CD14-positive monocyte (primary cell): ENCODE measurements around the gene BCL2L11. TPM values are rescaled to one million over a fixed set of nuclear protein-coding genes. Genes with fewer than 3 reads are reported as not detected.

ENCODE experiments used
- DNase-seq, 3 donors: peaks; one replicate each; pipeline ENCODE4 v3.0.0-alpha.2; 2011 to 2022
- H2AFZ ChIP-seq: 2 replicates; pipeline ENCODE4 v1.6.0; 2012; ENCODE audit warnings: mild to moderate bottlenecking, low read depth, low read length, inconsistent platforms; ENCODE audit not compliant: insufficient read depth, poor library complexity, severe bottlenecking
- H3K27ac ChIP-seq, 2 donors: 1 replicate in 1 of 2; 2 replicates in 1 of 2; pipeline ENCODE4 v1.5.1; 2012 to 2013; ENCODE audit warnings: low read length in 2 of 2, control low read depth in 1 of 2, inconsistent platforms in 1 of 2, low read depth in 1 of 2, mild to moderate bottlenecking in 1 of 2
- H3K27me3 ChIP-seq, 2 donors: one replicate each; pipeline versions ENCODE4 v1.6.0 to v1.6.1; 2011 to 2013; ENCODE audit warnings: low read length in 2 of 2; ENCODE audit not compliant: control insufficient read depth in 2 of 2, insufficient read depth in 2 of 2
- H3K36me3 ChIP-seq, 2 donors: replicated peaks in 1 of 2; 1 replicate in 1 of 2; 2 replicates in 1 of 2; pipeline versions ENCODE4 v1.5.1 to v1.6.1; 2012 to 2013; ENCODE audit warnings: low read length in 2 of 2, control low read depth in 1 of 2, inconsistent platforms in 1 of 2, mild to moderate bottlenecking in 1 of 2; ENCODE audit not compliant: insufficient read depth in 2 of 2, control insufficient read depth in 1 of 2
- H3K4me1 ChIP-seq, 2 donors: 1 replicate in 1 of 2; 2 replicates in 1 of 2; pipeline versions ENCODE4 v1.5.1 to v1.6.1; 2012 to 2013; ENCODE audit warnings: low read length in 2 of 2, control low read depth in 1 of 2, inconsistent platforms in 1 of 2, mild to moderate bottlenecking in 1 of 2, moderate library complexity in 1 of 2; ENCODE audit not compliant: insufficient read depth in 2 of 2, control insufficient read depth in 1 of 2
- H3K4me2 ChIP-seq: replicated peaks from 2 replicates; pipeline ENCODE3; 2012; ENCODE audit warnings: low read length, moderate library complexity, mild to moderate bottlenecking; ENCODE audit not compliant: poor library complexity, severe bottlenecking; ENCODE audit errors: extremely low read depth
- H3K4me3 ChIP-seq, 3 experiments: fragments of 200-600 bp in 1 of 3; sonication (generic) in 1 of 3; replicated peaks in 1 of 3; 1 replicate in 2 of 3; 2 replicates in 1 of 3; pipeline ENCODE4 v1.5.1; 2011 to 2013; ENCODE audit warnings: low read length in 3 of 3, mild to moderate bottlenecking in 3 of 3, control low read depth in 2 of 3, low read depth in 2 of 3, inconsistent platforms in 1 of 3, moderate library complexity in 1 of 3
- H3K79me2 ChIP-seq: 2 replicates; pipeline ENCODE4 v1.6.0; 2012; ENCODE audit warnings: mild to moderate bottlenecking, control low read depth, inconsistent platforms, low read length, moderate library complexity; ENCODE audit not compliant: insufficient read depth
- H3K9ac ChIP-seq: 2 replicates; pipeline ENCODE4 v1.6.0; 2017; ENCODE audit warnings: low read length, mild to moderate bottlenecking; ENCODE audit not compliant: insufficient read depth, poor library complexity, severe bottlenecking
- H3K9me3 ChIP-seq, 2 donors: replicated peaks in 1 of 2; 1 replicate in 1 of 2; 2 replicates in 1 of 2; pipeline versions ENCODE4 v1.5.1 to v1.6.1; 2012 to 2013; ENCODE audit warnings: low read length in 2 of 2, control low read depth in 1 of 2; ENCODE audit not compliant: control insufficient read depth in 1 of 2, insufficient read depth in 1 of 2
- H4K20me1 ChIP-seq: 2 replicates; pipeline ENCODE4 v1.6.0; 2012; ENCODE audit warnings: mild to moderate bottlenecking, low read length, control low read depth, moderate library complexity; ENCODE audit not compliant: insufficient read depth
- H3K27ac Mint-ChIP-seq, 7 donors: one replicate each; pipeline ENCODE4 v1.8.0; 2020; ENCODE audit warnings: mild to moderate bottlenecking in 7 of 7, mixed read lengths in 7 of 7, moderate library complexity in 6 of 7, inconsistent platforms in 2 of 7
- H3K27me3 Mint-ChIP-seq, 3 donors: one replicate each; pipeline ENCODE4 v1.8.0; 2021 to 2022; ENCODE audit warnings: low read depth in 3 of 3, mild to moderate bottlenecking in 3 of 3, mixed read lengths in 3 of 3, moderate library complexity in 3 of 3, inconsistent platforms in 1 of 3
- H3K36me3 Mint-ChIP-seq, 2 donors: one replicate each; pipeline ENCODE4 v1.8.0; 2020; ENCODE audit warnings: mixed read lengths in 2 of 2, inconsistent platforms in 1 of 2, mild to moderate bottlenecking in 1 of 2
- H3K4me1 Mint-ChIP-seq: one replicate; pipeline ENCODE4 v1.8.0; 2020; ENCODE audit warnings: mild to moderate bottlenecking, mixed read lengths
- H3K4me3 Mint-ChIP-seq, 2 donors: one replicate each; pipeline ENCODE4 v1.8.0; 2020; ENCODE audit warnings: mild to moderate bottlenecking in 2 of 2, mixed read lengths in 2 of 2, moderate library complexity in 1 of 2
- H3K9me3 Mint-ChIP-seq, 7 donors: one replicate each; pipeline ENCODE4 v1.8.0; 2020 to 2022; ENCODE audit warnings: mixed read lengths in 7 of 7, mild to moderate bottlenecking in 6 of 7, moderate library complexity in 6 of 7, inconsistent platforms in 2 of 7
- WGBS: methylation state at CpG from one replicate; pipeline ENCODE4 v1.1.5; 2013; ENCODE audit warnings: missing lambda C conversion rate; ENCODE audit not compliant: insufficient coverage; 5-methylcytosine and 5-hydroxymethylcytosine counted together
- intact Hi-C, 2 donors: fragments of 100-400 bp; cut with micrococcal nuclease; formaldehyde crosslinking; loops; one replicate each; pipeline versions ENCODE4 v1.15.0 to v1.15.1; 2023
- polyA plus RNA-seq, 3 donors: library from polyadenylated mRNA; depleted of rRNA in 1 of 3; unstranded in 2 of 3; stranded (reverse) in 1 of 3; fragments of 300-500 nt in 2 of 3; fragments of >200 nt in 1 of 3; fragmentation: Illumina TruSeq in 2 of 3; gene quantifications; 1 replicate in 2 of 3; 2 replicates in 1 of 3; pipeline ENCODE4 v1.2.3, GENCODE V29; 2012 to 2021
- TF ChIP-seq, protein P1 (sequence below): fragments of 200-600 bp; IDR thresholded peaks from one replicate; pipeline ENCODE4 v1.8.0; 2022; ENCODE audit warnings: antibody characterized with exemption, mild to moderate bottlenecking

The BCL2L11 gene
- polyA plus RNA-seq, 3 donors = 8.8 to 27.6 (median 20.4) TPM

DNA sequence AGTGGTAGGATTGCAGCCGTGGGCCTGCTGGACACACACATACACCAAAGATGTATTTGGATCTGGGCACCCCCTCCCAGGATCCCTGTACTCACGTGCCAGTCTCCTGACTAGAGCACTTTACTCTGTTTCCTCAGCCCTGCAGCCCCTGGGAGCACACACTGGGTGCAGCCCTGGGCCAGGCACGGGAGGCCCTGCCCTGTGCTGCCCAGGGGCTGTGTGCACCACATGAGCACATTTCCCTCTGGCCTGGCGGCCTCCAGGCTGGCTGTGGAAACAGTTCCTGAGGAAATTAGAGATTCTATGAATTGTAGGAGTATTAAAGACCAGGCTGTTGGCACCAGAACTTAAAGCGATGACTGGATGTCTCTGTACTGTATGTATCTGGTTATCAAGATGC is 45.4 kb downstream of the BCL2L11 start:
- Mint-ChIP-seq H3K27ac (no peak overlapping the region), H3K9me3 (peaks cover 0 to 2% (median 0%) of the 10 kb centered on the region in 7 donors), H3K36me3 (peaks cover 62 to 63% of the 10 kb centered on the region in 2 donors), H3K4me1 (peaks cover 19% of the 10 kb centered on the region), H3K27me3 (peaks cover 12 to 14% (median 14%) of the 10 kb centered on the region in 3 donors), H3K4me3 (no peak overlapping the region)
- TF ChIP-seq, protein P1, sequence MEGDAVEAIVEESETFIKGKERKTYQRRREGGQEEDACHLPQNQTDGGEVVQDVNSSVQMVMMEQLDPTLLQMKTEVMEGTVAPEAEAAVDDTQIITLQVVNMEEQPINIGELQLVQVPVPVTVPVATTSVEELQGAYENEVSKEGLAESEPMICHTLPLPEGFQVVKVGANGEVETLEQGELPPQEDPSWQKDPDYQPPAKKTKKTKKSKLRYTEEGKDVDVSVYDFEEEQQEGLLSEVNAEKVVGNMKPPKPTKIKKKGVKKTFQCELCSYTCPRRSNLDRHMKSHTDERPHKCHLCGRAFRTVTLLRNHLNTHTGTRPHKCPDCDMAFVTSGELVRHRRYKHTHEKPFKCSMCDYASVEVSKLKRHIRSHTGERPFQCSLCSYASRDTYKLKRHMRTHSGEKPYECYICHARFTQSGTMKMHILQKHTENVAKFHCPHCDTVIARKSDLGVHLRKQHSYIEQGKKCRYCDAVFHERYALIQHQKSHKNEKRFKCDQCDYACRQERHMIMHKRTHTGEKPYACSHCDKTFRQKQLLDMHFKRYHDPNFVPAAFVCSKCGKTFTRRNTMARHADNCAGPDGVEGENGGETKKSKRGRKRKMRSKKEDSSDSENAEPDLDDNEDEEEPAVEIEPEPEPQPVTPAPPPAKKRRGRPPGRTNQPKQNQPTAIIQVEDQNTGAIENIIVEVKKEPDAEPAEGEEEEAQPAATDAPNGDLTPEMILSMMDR = no peak
- Histone ChIP-seq H3K4me3 (no peak overlapping the region), H4K20me1 (peaks cover 46% of the 10 kb centered on the region), H3K9ac (no peak overlapping the region), H3K36me3 (peaks cover 44 to 53% of the 10 kb centered on the region in 2 donors), H2AFZ (no peak overlapping the region), H3K27ac (no peak overlapping the region), H3K9me3 (no peaks in the 10 kb centered on the region), H3K4me1 (peaks cover 7 to 12% of the 10 kb centered on the region in 2 donors), H3K4me2 (no peak overlapping the region), H3K27me3 (no peaks in the 10 kb centered on the region), H3K79me2 (no peaks in the 10 kb centered on the region)
- no peak for DNase-seq
- WGBS = 98% methylated on average over 4 of the region's 5 CpGs
- intact Hi-C loops = no loop called here

DNA sequence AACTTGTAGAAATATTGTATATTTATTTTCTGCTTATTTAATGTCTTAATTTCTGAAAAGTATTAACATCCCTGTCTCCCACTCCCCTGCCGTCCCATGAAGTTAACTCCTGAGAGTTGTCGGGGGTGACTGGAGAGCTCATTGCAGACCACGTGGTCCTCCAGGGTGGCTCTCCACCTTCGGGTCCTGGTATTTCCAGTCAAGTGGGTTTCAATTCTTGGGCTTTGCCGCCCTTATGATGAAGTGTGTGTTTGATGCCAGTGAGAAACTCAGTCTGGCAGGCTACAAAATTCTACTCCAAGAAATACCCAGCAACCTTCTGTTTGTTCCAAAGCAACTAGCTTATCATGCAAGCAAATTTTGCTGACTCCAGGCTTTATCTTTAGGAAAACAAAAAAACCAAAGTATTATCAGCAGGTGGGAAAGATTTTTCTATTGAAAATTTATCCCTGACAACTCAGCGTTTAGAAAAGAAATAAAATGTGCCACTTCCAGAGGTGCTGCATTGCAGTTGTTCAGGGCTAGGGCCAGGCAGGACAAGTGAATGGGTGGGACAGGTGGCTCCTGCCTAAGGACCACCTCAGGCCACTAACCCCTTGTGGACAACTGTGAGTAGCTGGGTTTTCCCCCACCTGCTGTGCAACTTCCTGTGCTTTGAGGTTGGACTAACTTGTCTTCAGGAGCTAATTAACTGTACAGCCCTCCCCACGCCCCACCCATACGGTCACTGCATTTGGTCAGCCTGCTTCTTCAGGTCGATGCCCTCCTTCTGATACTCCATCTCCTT is 46.6 kb downstream of the BCL2L11 start:
- Histone ChIP-seq H3K9me3 (no peaks in the 10 kb centered on the region), H3K27me3 (no peaks in the 10 kb centered on the region), H3K27ac (no peak overlapping the region), H3K36me3 (peaks cover 36 to 42% of the 10 kb centered on the region in 2 donors), H3K4me2 (no peak overlapping the region), H3K4me3 (no peak overlapping the region), H2AFZ (no peak overlapping the region), H3K79me2 (no peaks in the 10 kb centered on the region), H3K9ac (no peak overlapping the region), H4K20me1 (peaks cover 34% of the 10 kb centered on the region), H3K4me1 (peaks cover 7 to 11% of the 10 kb centered on the region in 2 donors)
- H3K27me3 Mint-ChIP-seq = peaks cover 16 to 18% (median 17%) of the 10 kb centered on the region in 3 donors
- no peak for DNase-seq
- TF ChIP-seq, protein P1 = no peak
- H3K36me3 Mint-ChIP-seq = peaks cover 51 to 53% of the 10 kb centered on the region in 2 donors
- 100% methylated on average over 1 of the region's 9 CpGs for WGBS
- H3K4me1 Mint-ChIP-seq = peaks cover 12% of the 10 kb centered on the region
- peaks cover 0 to 2% (median 0%) of the 10 kb centered on the region in 7 donors for H3K9me3 Mint-ChIP-seq
- no peak overlapping the region for H3K27ac Mint-ChIP-seq
- H3K4me3 Mint-ChIP-seq = no peak overlapping the region
- intact Hi-C loops = no loop called here
